CD14-positive monocyte (primary cell): ENCODE measurements around the gene ADCY2. TPM values are rescaled to one million over a fixed set of nuclear protein-coding genes. Genes with fewer than 3 reads are reported as not detected.

Experiments used
- DNase-seq, 3 donors: peaks; one replicate each; pipeline ENCODE4 v3.0.0-alpha.2; 2011 to 2022
- H2AFZ ChIP-seq: 2 replicates; pipeline ENCODE4 v1.6.0; 2012; ENCODE audit warnings: mild to moderate bottlenecking, low read depth, low read length, inconsistent platforms; ENCODE audit not compliant: insufficient read depth, poor library complexity, severe bottlenecking
- H3K27ac ChIP-seq, 2 donors: 1 replicate in 1 of 2; 2 replicates in 1 of 2; pipeline ENCODE4 v1.5.1; 2012 to 2013; ENCODE audit warnings: low read length in 2 of 2, control low read depth in 1 of 2, inconsistent platforms in 1 of 2, low read depth in 1 of 2, mild to moderate bottlenecking in 1 of 2
- H3K27me3 ChIP-seq, 2 donors: one replicate each; pipeline versions ENCODE4 v1.6.0 to v1.6.1; 2011 to 2013; ENCODE audit warnings: low read length in 2 of 2; ENCODE audit not compliant: control insufficient read depth in 2 of 2, insufficient read depth in 2 of 2
- H3K36me3 ChIP-seq, 2 donors: replicated peaks in 1 of 2; 1 replicate in 1 of 2; 2 replicates in 1 of 2; pipeline versions ENCODE4 v1.5.1 to v1.6.1; 2012 to 2013; ENCODE audit warnings: low read length in 2 of 2, control low read depth in 1 of 2, inconsistent platforms in 1 of 2, mild to moderate bottlenecking in 1 of 2; ENCODE audit not compliant: insufficient read depth in 2 of 2, control insufficient read depth in 1 of 2
- H3K4me1 ChIP-seq, 2 donors: 1 replicate in 1 of 2; 2 replicates in 1 of 2; pipeline versions ENCODE4 v1.5.1 to v1.6.1; 2012 to 2013; ENCODE audit warnings: low read length in 2 of 2, control low read depth in 1 of 2, inconsistent platforms in 1 of 2, mild to moderate bottlenecking in 1 of 2, moderate library complexity in 1 of 2; ENCODE audit not compliant: insufficient read depth in 2 of 2, control insufficient read depth in 1 of 2
- H3K4me2 ChIP-seq: replicated peaks from 2 replicates; pipeline ENCODE3; 2012; ENCODE audit warnings: low read length, moderate library complexity, mild to moderate bottlenecking; ENCODE audit not compliant: poor library complexity, severe bottlenecking; ENCODE audit errors: extremely low read depth
- H3K4me3 ChIP-seq, 3 experiments: fragments of 200-600 bp in 1 of 3; sonication (generic) in 1 of 3; replicated peaks in 1 of 3; 1 replicate in 2 of 3; 2 replicates in 1 of 3; pipeline ENCODE4 v1.5.1; 2011 to 2013; ENCODE audit warnings: low read length in 3 of 3, mild to moderate bottlenecking in 3 of 3, control low read depth in 2 of 3, low read depth in 2 of 3, inconsistent platforms in 1 of 3, moderate library complexity in 1 of 3
- H3K79me2 ChIP-seq: 2 replicates; pipeline ENCODE4 v1.6.0; 2012; ENCODE audit warnings: mild to moderate bottlenecking, control low read depth, inconsistent platforms, low read length, moderate library complexity; ENCODE audit not compliant: insufficient read depth
- H3K9ac ChIP-seq: 2 replicates; pipeline ENCODE4 v1.6.0; 2017; ENCODE audit warnings: low read length, mild to moderate bottlenecking; ENCODE audit not compliant: insufficient read depth, poor library complexity, severe bottlenecking
- H3K9me3 ChIP-seq, 2 donors: replicated peaks in 1 of 2; 1 replicate in 1 of 2; 2 replicates in 1 of 2; pipeline versions ENCODE4 v1.5.1 to v1.6.1; 2012 to 2013; ENCODE audit warnings: low read length in 2 of 2, control low read depth in 1 of 2; ENCODE audit not compliant: control insufficient read depth in 1 of 2, insufficient read depth in 1 of 2
- H4K20me1 ChIP-seq: 2 replicates; pipeline ENCODE4 v1.6.0; 2012; ENCODE audit warnings: mild to moderate bottlenecking, low read length, control low read depth, moderate library complexity; ENCODE audit not compliant: insufficient read depth
- H3K27ac Mint-ChIP-seq, 7 donors: one replicate each; pipeline ENCODE4 v1.8.0; 2020; ENCODE audit warnings: mild to moderate bottlenecking in 7 of 7, mixed read lengths in 7 of 7, moderate library complexity in 6 of 7, inconsistent platforms in 2 of 7
- H3K27me3 Mint-ChIP-seq, 3 donors: one replicate each; pipeline ENCODE4 v1.8.0; 2021 to 2022; ENCODE audit warnings: low read depth in 3 of 3, mild to moderate bottlenecking in 3 of 3, mixed read lengths in 3 of 3, moderate library complexity in 3 of 3, inconsistent platforms in 1 of 3
- H3K36me3 Mint-ChIP-seq, 2 donors: one replicate each; pipeline ENCODE4 v1.8.0; 2020; ENCODE audit warnings: mixed read lengths in 2 of 2, inconsistent platforms in 1 of 2, mild to moderate bottlenecking in 1 of 2
- H3K4me1 Mint-ChIP-seq: one replicate; pipeline ENCODE4 v1.8.0; 2020; ENCODE audit warnings: mild to moderate bottlenecking, mixed read lengths
- H3K4me3 Mint-ChIP-seq, 2 donors: one replicate each; pipeline ENCODE4 v1.8.0; 2020; ENCODE audit warnings: mild to moderate bottlenecking in 2 of 2, mixed read lengths in 2 of 2, moderate library complexity in 1 of 2
- H3K9me3 Mint-ChIP-seq, 7 donors: one replicate each; pipeline ENCODE4 v1.8.0; 2020 to 2022; ENCODE audit warnings: mixed read lengths in 7 of 7, mild to moderate bottlenecking in 6 of 7, moderate library complexity in 6 of 7, inconsistent platforms in 2 of 7
- CTCF ChIP-seq: fragments of 200-600 bp; IDR thresholded peaks from one replicate; pipeline ENCODE4 v1.8.0; 2022; ENCODE audit warnings: antibody characterized with exemption, mild to moderate bottlenecking
- WGBS: methylation state at CpG from one replicate; pipeline ENCODE4 v1.1.5; 2013; ENCODE audit warnings: missing lambda C conversion rate; ENCODE audit not compliant: insufficient coverage; 5-methylcytosine and 5-hydroxymethylcytosine counted together
- intact Hi-C, 2 donors: fragments of 100-400 bp; cut with micrococcal nuclease; formaldehyde crosslinking; loops; one replicate each; pipeline versions ENCODE4 v1.15.0 to v1.15.1; 2023
- polyA plus RNA-seq, 3 donors: library from polyadenylated mRNA; depleted of rRNA in 1 of 3; unstranded in 2 of 3; stranded (reverse) in 1 of 3; fragments of 300-500 nt in 2 of 3; fragments of >200 nt in 1 of 3; fragmentation: Illumina TruSeq in 2 of 3; gene quantifications; 1 replicate in 2 of 3; 2 replicates in 1 of 3; pipeline ENCODE4 v1.2.3, GENCODE V29; 2012 to 2021

Gene ADCY2
- polyA plus RNA-seq, 3 donors = not detected

- intact Hi-C loops = no loop called here
- no peak overlapping the region for H3K4me2 ChIP-seq
- no peak for TF ChIP-seq CTCF
- H4K20me1 ChIP-seq = no peaks in the 10 kb centered on the region
- no peaks in the 10 kb centered on the region for H3K79me2 ChIP-seq
- no peak overlapping the region for H3K27ac Mint-ChIP-seq
- H3K4me1 ChIP-seq = no peaks in the 10 kb centered on the region
- H3K4me3 ChIP-seq = no peak overlapping the region
- 73% methylated on average over 2 of the region's 6 CpGs for WGBS
- H3K4me3 Mint-ChIP-seq = no peak overlapping the region
- H3K9ac ChIP-seq = no peak overlapping the region
- H3K36me3 ChIP-seq = no peaks in the 10 kb centered on the region
- no peak overlapping the region for H3K27ac ChIP-seq
- no peaks in the 10 kb centered on the region for H3K4me1 Mint-ChIP-seq
- H2AFZ ChIP-seq = no peak overlapping the region
- H3K27me3 ChIP-seq = peaks cover 6 to 10% of the 10 kb centered on the region in 2 donors
- H3K36me3 Mint-ChIP-seq = no peaks in the 10 kb centered on the region
- DNase-seq = no peak
- no peaks in the 10 kb centered on the region for H3K9me3 Mint-ChIP-seq
- no peaks in the 10 kb centered on the region for H3K9me3 ChIP-seq
- peaks cover 5 to 19% (median 13%) of the 10 kb centered on the region in 3 donors for H3K27me3 Mint-ChIP-seq
Observed at GRCh38 chr5:7772141-7772540, 376.2 kb downstream of the ADCY2 start.

- H3K4me2 ChIP-seq = no peak overlapping the region
- 100% methylated on average over 4 of the region's 6 CpGs for WGBS
- H4K20me1 ChIP-seq = no peaks in the 10 kb centered on the region
- H3K36me3 ChIP-seq = no peaks in the 10 kb centered on the region
- no peak overlapping the region for H2AFZ ChIP-seq
- no peak overlapping the region for H3K9ac ChIP-seq
- no peak for TF ChIP-seq CTCF
- no peaks in the 10 kb centered on the region for H3K4me1 Mint-ChIP-seq
- H3K36me3 Mint-ChIP-seq = no peaks in the 10 kb centered on the region
- no peak overlapping the region for H3K27ac Mint-ChIP-seq
- no peaks in the 10 kb centered on the region for H3K79me2 ChIP-seq
- H3K27me3 ChIP-seq = peaks cover 11 to 12% of the 10 kb centered on the region in 2 donors
- no peak overlapping the region for H3K27ac ChIP-seq
- H3K27me3 Mint-ChIP-seq = peaks cover 6 to 14% (median 7%) of the 10 kb centered on the region in 3 donors
- H3K4me1 ChIP-seq = no peaks in the 10 kb centered on the region
- intact Hi-C loops = no loop called here
- H3K9me3 Mint-ChIP-seq = no peaks in the 10 kb centered on the region
- no peak overlapping the region for H3K4me3 ChIP-seq
- no peak overlapping the region for H3K4me3 Mint-ChIP-seq
- no peaks in the 10 kb centered on the region for H3K9me3 ChIP-seq
- DNase-seq = no peak
Observed at GRCh38 chr5:7773178-7773577, 377.2 kb downstream of the ADCY2 start.
